ENCODE results near the gene TIGD7. TPM values are rescaled to one million over a fixed set of nuclear protein-coding genes. Genes with fewer than 3 reads are reported as not detected.
A peak's percentile ranks its signal among the peaks of the same experiment; 100 is the strongest.

Gene TIGD7
- polyA plus RNA-seq, 2 of the 4 experiments (the other 2 are of a cell fraction), result 1.8 to 4.3 TPM

DNA sequence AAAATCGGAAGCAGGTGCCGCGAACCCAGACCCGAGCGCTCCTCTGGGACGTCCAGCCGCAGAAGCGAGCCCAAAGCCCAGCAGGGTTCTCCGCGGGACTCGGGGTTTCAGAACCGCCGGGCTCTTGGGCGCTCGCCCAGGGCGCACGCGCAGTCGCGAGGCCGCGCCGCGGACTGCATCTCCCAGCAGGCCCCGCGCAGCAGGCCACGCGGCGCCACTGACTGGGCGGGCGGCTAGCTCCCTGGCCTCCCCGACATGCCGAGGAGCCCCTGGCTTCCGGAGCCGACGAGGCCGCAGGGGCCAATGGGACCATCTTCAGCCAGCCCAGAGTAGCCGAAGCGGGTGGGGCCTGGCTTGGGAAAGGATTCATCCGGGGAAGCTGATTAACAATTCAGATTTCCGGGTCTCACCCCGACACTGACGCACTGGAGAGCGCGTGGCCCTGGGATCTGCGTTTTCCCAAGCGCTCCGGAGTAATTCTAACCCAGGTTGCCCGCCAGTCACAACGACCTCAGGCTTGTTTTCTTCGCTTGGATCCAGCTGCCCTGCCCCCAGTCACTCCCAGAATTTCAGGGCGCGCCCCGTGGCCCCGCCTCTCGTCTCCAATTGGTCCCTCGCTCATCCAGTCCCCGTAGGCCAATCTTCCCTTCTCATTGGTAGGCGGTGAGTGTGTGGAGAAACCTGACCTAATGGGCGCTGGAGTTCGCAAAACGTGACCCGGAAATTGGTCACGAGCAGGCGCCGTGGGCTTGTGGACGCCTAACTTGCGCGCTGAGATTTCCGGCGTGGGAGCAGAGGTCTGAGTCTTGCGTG lies 22.3 kb downstream of the TIGD7 start, which contains the start of gene ZNF263:
Gene ZNF263, plus strand, starts transcription at position 762 of the 813 bp plus-strand sequence. CDS start 328 bp downstream, outside the sequence.
- H3K4me3 ChIP-seq, result peak within 1 kb of the TSS; percentile 80
- H3K27ac ChIP-seq, result peak within 1 kb of the TSS; percentile 90 to 97
- TF ChIP-seq POLR2A (IDR thresholded peaks at IDR 0.05; ENCODE audit: low read length), result peak; percentile 67
- peak; percentile 61 for TF ChIP-seq NPAS2 (CRISPR knock-in tag; IDR thresholded peaks at IDR 0.05; ENCODE audit: borderline replicate concordance)
- TF ChIP-seq JUN (IDR thresholded peaks at IDR 0.05), result peak; percentile 87; a peak in 4 of 5 replicates
- TF ChIP-seq TFCP2L1 (CRISPR knock-in tag; IDR thresholded peaks at IDR 0.05), result 0 out of 2 replicates have a peak, but pooled peaks have one; percentile 21
- TF ChIP-seq, protein P1, sequence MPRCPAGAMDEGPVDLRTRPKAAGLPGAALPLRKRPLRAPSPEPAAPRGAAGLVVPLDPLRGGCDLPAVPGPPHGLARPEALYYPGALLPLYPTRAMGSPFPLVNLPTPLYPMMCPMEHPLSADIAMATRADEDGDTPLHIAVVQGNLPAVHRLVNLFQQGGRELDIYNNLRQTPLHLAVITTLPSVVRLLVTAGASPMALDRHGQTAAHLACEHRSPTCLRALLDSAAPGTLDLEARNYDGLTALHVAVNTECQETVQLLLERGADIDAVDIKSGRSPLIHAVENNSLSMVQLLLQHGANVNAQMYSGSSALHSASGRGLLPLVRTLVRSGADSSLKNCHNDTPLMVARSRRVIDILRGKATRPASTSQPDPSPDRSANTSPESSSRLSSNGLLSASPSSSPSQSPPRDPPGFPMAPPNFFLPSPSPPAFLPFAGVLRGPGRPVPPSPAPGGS (IDR thresholded peaks at IDR 0.05), result peak; percentile 61; the same call in 1 of the 3 replicates
- peak; percentile 91 for TF ChIP-seq MAX (IDR thresholded peaks at IDR 0.05)
- TF ChIP-seq BHLHE40 (IDR thresholded peaks at IDR 0.05; ENCODE audit: low read depth, low read length), result peak; percentile 98
- no peak for TF ChIP-seq TP53 (CRISPR knock-in tag; IDR thresholded peaks at IDR 0.05)
- peak; percentile 82 for TF ChIP-seq MYC (IDR thresholded peaks at IDR 0.05; ENCODE audit: borderline replicate concordance, low read length)
- no peak for TF ChIP-seq FOSL2 (IDR thresholded peaks at IDR 0.05)
- TF ChIP-seq FOSL2 (CRISPR knock-in tag; IDR thresholded peaks at IDR 0.05), result peak; percentile 24; the same call in 1 of the 2 replicates
- TF ChIP-seq MAFK (IDR thresholded peaks at IDR 0.05; ENCODE audit: partially characterized antibody), result peak; percentile 9
- peak; percentile 47; the same call in 1 of the 2 replicates for TF ChIP-seq HOXB5 (CRISPR knock-in tag; IDR thresholded peaks at IDR 0.05)
- TF ChIP-seq USF2 (IDR thresholded peaks at IDR 0.05), result peak; percentile 93
- TF ChIP-seq ATOH8 (CRISPR knock-in tag; IDR thresholded peaks at IDR 0.05; ENCODE audit: low read depth), result peak; percentile 72; the same call in 1 of the 2 replicates
- TF ChIP-seq RFX5 (IDR thresholded peaks at IDR 0.05), result no peak; the same call in 1 of the 2 replicates
- no peak for TF ChIP-seq HDAC2 (IDR thresholded peaks at IDR 0.05)
- no peak for TF ChIP-seq ZC3H11A (IDR thresholded peaks at IDR 0.05)
- 1% methylated on average over 38 of the region's 72 CpGs for WGBS (ENCODE audit: missing lambda C conversion rate)
- DNase-seq (ENCODE audit: low read depth in 1 of 2, low spot score in 1 of 2) (peak; percentile 97 to 98), FAIRE-seq (no peak), ATAC-seq (peak; percentile 94)
- peaks cover 38% of the 10 kb centered on the region for H3K9me3 ChIP-seq
- H3K4me2 ChIP-seq, result peak within 1 kb of the TSS; percentile 82
- ChIA-PET POLR2A (interaction anchor here (0.5 to 3.2 kb wide), 14 partner anchors 10 to 990 kb away, joined by 3 to 15 read pairs (median 8); partner anchors contain the start of genes NAA60, OR1F1, TFAP4 and TIGD7), CTCF (interaction anchor here (1.0 to 1.6 kb wide), 4 partner anchors 16 to 218 kb away, joined by 3 to 4 read pairs (median 4); partner anchors contain the start of genes CLUAP1 and ZNF200)
- no peaks in the 10 kb centered on the region for H3K4me1 ChIP-seq

GRCh38 chr16:3282103-3282729 lies 23.0 kb downstream of the TIGD7 start:
- Histone ChIP-seq H3K4me3 (peak overlapping the region; percentile 80), H3K9me3 (peaks cover 32% of the 10 kb centered on the region), H3K4me2 (peak overlapping the region; percentile 82), H3K4me1 (no peaks in the 10 kb centered on the region), H3K27ac (peak overlapping the region; percentile 90 to 97)
- 14% methylated on average over 29 of the region's 29 CpGs for WGBS (ENCODE audit: missing lambda C conversion rate)
- ATAC-seq, result peak; percentile 66 to 80
- DNase-seq (ENCODE audit: low read depth in 1 of 2, low spot score in 1 of 2), result peak in 1 of 2 experiments; percentile 82
- ChIA-PET POLR2A (interaction anchor here (0.5 to 3.2 kb wide), 12 partner anchors 11 to 991 kb away, joined by 3 to 15 read pairs (median 8); partner anchors contain the start of genes NAA60, OR1F1, TFAP4 and TIGD7), CTCF (interaction anchor here (1.0 to 1.6 kb wide), 3 partner anchors 47 to 218 kb away, joined by 3 to 4 read pairs (median 4); partner anchors contain the start of genes CLUAP1 and ZNF200)
- no peak for FAIRE-seq
- TF ChIP-seq RAD21 (conservative IDR thresholded peaks at IDR 0.05 in 1 of 2, IDR thresholded peaks at IDR 0.05 in 1 of 2), result 0 out of 5 replicates have a peak, but pooled peaks of 1 of the 2 experiments have one; percentile 17
- TF ChIP-seq MAFK (IDR thresholded peaks at IDR 0.05; ENCODE audit: partially characterized antibody), result peak; percentile 46
- no peak for TF ChIP-seq USF2 (IDR thresholded peaks at IDR 0.05)
